Measurements from ENCODE around the gene SLC17A5.
A peak's percentile ranks its signal among the peaks of the same experiment; 100 is the strongest.

SLC17A5 gene

DNA sequence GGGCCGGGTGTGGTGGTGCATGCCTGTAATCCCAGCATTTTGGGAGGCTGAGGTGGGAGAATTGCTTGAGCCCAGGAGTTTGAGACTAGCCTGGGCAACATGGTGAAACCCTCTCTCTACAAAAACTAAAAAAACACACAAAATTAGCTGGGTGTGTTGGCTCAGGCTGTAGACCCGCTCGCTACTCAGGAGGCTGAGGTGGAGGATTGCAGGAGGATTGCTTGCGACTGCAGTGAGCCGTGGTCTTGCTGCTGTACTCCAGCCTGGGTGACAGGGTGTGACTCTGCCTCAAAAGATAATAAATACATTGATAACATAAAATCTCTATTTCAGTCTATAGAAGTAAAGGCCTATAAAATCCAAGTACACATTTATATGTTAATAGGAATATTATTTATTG, 49.3 kb downstream of the SLC17A5 start:
- no peak for DNase-seq (ENCODE audit: low read depth)
- TF ChIP-seq, protein P1, sequence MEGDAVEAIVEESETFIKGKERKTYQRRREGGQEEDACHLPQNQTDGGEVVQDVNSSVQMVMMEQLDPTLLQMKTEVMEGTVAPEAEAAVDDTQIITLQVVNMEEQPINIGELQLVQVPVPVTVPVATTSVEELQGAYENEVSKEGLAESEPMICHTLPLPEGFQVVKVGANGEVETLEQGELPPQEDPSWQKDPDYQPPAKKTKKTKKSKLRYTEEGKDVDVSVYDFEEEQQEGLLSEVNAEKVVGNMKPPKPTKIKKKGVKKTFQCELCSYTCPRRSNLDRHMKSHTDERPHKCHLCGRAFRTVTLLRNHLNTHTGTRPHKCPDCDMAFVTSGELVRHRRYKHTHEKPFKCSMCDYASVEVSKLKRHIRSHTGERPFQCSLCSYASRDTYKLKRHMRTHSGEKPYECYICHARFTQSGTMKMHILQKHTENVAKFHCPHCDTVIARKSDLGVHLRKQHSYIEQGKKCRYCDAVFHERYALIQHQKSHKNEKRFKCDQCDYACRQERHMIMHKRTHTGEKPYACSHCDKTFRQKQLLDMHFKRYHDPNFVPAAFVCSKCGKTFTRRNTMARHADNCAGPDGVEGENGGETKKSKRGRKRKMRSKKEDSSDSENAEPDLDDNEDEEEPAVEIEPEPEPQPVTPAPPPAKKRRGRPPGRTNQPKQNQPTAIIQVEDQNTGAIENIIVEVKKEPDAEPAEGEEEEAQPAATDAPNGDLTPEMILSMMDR (conservative IDR thresholded peaks at IDR 0.05; ENCODE audit: low read depth, low read length), result no peak
- no peak overlapping the region for H3K4me3 ChIP-seq (ENCODE audit: low read length)

DNA sequence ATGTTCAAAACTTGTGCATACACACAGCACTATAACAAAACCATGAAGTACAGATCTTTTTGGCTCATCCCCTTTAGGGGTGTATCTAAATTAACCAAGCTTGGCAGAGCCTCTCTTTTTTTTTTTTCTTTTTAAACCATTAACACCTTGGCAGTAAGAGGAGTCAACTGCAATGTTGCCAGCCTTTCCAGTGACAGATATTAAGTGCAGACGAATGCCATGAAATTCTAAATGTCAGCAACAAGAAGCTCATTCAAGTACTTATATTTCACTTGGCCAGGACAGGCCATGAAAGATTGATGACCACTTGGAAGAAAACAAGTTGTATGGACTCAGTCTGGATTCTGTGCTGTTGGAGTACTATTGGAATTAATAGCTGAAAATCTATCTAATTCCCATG, 49.8 kb downstream of the SLC17A5 start:
- TF ChIP-seq, protein P1 (conservative IDR thresholded peaks at IDR 0.05; ENCODE audit: low read depth, low read length), result no peak
- no peak overlapping the region for H3K4me3 ChIP-seq (ENCODE audit: low read length)
- no peak for DNase-seq (ENCODE audit: low read depth)

DNA sequence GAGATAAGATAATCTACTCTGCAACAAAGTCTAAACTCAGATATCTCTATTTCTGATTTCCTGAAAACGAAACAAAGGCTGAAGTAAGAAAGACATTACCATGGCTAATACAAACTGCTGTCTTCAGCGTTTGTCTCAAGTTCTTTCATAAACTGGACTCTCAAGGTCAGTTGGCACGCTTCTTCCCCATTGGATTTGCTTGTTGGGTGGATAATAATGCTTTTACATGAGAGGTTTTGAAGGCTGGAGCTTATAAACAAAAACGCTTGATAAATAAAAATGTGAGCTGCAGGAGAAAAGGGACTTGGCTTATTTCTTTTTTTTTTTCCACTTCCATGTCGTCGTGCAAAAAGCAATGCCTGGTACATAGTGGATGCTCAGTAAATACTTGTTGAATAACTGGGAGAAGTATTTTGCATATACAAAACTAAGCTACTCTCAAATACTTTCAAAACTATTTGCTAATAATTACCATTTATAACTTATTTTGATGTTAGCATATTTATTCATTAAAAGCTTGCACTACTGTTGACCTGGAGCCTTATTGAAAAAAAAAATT, 67.3 kb downstream of the SLC17A5 start:
- H3K4me3 ChIP-seq (ENCODE audit: low read length), result no peak overlapping the region
- no peak for DNase-seq (ENCODE audit: low read depth)
- TF ChIP-seq, protein P1 (conservative IDR thresholded peaks at IDR 0.05; ENCODE audit: low read depth, low read length), result no peak

DNA sequence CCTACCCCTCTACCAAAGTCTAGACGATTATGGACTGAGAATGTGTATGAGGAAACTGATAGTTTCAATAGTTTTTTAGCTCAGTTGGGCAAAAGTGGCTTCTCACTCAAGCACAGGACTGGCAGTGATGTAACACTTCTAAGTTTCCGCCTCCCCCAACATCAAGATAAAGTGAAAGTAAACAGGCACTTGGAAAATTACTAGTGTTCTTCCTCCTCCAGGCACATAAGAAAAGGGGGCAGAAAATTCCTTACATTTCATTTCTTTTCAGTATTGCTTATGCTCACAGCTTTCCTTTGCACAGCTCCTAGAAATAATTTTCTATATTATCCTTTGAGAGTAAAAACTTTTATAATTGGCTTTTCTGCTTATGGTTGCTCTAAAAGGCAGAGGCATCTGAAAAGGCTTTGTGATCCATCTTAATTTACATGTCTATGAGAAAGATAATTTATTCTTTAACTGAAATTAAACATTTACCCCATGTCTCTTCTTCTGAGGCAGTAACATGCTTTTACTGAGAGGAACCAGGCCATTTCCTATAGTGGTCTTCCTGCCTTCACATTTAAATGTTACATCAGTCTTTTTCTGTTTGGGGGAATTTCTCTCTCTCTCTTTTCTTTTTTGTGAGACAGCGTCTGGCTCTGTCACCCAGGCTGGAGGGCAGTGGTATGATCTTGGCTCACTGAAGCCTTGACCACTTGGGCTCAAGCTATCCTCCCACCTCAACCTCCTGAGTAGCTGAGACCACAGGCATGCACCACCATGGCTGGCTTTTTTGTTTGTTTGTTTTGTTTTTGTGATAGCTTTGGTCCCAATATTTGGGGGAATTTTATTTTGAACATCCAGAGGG, 68.0 kb downstream of the SLC17A5 start:
- no peak for DNase-seq (ENCODE audit: low read depth)
- peak overlapping the region; percentile 19 for H3K4me3 ChIP-seq (ENCODE audit: low read length)
- TF ChIP-seq, protein P1 (conservative IDR thresholded peaks at IDR 0.05; ENCODE audit: low read depth, low read length), result no peak

DNA sequence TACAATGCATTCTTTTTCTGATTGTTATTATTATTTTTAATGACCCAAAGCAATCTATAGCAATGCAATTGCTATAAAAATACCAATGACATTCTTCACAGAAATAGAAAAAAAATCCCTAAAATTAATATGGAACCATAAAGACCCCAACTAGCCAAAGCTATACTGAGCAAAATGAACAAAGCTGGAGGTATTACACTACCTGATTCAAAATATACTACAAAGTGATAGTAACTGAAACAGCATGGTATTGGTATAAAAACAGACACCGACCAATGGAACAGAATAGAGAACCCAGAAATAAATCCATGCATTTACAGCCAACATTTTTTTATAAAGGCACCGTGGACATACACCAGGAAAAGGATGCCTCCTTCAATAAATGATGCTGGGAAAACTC, 72.5 kb downstream of the SLC17A5 start:
- H3K4me3 ChIP-seq (ENCODE audit: low read length), result no peak overlapping the region
- DNase-seq (ENCODE audit: low read depth), result no peak
- TF ChIP-seq, protein P1 (conservative IDR thresholded peaks at IDR 0.05; ENCODE audit: low read depth, low read length), result no peak

DNA sequence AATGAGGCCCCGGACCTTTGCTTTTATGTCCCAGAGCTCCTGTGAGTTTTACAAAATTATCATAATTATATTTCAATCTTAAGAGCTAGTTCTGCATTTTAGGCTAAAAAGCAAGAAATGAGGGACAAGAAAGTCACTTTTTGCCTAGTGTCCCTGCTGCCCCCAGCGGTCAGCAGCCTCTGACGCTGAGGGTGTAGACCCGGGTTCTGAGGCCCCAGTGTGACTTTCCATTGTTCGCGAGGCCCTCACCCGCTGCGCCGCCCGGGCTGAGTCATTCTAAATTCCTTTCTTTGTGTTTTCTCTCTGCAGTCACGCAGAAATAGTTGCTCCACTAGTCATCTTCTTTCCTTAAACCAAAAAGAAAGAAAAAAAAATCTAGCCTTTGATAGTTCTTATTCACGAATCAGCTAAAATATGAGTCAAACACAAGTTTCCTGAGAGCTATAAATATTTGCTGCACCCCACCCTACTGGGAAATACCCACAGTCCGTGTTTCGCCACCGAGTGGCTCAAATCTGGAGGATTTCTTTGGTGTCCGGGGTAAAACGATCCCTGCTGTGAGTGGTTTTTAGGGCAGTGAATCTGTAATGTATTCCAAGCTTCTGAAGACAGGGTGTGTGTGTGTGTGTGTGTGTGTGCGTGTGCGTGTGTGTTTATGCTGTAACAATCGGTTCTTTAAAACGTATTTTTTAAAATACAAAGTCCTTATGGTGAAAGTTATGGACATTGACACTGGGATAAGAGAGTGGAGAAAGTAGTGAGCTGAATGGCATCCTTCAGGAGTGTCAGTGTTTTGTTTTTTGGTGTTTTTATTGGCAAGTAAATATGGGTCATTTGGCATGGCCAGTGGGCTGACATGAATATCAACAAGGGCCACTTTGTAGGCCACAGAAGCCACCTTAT, 73.3 kb downstream of the SLC17A5 start:
- TF ChIP-seq, protein P1 (conservative IDR thresholded peaks at IDR 0.05; ENCODE audit: low read depth, low read length), result peak; percentile 54
- H3K4me3 ChIP-seq (ENCODE audit: low read length), result peak overlapping the region; percentile 42
- peak; percentile 93 for DNase-seq (ENCODE audit: low read depth)
